Epidermal melanocyte (primary cell): ENCODE results near the gene NHEJ1.
"Not testable (repeated sequence)": the region's sequence is repeated elsewhere in the genome, so short reads cannot be mapped to it uniquely, and the experiment has no call there.

Experiments used
- DNase-seq: peaks from one replicate; pipeline ENCODE4 v3.0.0; 2011; ENCODE audit warnings: low spot score; ENCODE audit not compliant: insufficient read length

The NHEJ1 gene, protein sequence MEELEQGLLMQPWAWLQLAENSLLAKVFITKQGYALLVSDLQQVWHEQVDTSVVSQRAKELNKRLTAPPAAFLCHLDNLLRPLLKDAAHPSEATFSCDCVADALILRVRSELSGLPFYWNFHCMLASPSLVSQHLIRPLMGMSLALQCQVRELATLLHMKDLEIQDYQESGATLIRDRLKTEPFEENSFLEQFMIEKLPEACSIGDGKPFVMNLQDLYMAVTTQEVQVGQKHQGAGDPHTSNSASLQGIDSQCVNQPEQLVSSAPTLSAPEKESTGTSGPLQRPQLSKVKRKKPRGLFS

DNA sequence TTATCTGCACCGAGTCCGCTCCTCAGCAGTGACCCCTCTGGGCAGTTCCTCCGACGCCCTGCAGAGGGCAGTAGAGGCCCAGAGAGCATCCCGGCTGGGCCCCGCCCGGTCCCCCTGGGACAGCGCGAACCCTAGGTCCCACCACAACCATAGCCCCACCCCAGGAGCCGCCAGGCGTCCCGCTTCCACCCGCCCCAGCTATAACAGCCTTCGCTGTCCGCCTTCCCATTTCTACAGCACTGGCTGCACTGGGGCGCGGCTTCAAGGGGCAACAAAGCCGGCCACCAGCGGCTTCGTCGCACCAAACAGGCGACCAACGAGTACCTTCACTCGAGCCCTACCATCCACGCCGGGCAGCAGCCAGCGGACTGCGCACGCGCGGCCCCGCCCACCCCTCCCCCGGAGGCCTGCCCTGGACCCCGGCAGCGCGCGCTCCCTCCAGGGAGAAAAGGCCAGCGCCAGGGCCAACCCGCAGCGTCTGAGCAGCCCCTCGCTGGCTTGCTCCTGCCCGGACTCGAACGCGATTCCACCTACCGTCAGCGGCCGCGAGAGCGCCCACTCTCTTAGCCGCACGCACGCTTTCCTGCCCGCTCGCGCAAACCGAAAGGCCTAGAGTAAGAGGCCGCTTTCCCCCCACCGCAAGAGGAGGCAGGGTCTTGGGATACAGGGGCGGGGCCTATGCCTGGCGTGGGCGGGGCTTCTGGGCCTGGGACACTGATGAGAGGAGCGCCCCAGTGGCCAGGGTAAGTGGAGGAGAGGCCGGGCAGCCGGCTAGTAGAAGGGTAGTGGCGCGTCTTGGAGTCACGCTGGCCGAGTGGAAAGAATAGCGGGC, at the start of gene NHEJ1:
Gene NHEJ1, minus strand, starts transcription at position 630 of the 832 bp plus-strand sequence. CDS start 2,453 bp downstream, outside the sequence.
- DNase-seq, result peak; percentile 97

DNA sequence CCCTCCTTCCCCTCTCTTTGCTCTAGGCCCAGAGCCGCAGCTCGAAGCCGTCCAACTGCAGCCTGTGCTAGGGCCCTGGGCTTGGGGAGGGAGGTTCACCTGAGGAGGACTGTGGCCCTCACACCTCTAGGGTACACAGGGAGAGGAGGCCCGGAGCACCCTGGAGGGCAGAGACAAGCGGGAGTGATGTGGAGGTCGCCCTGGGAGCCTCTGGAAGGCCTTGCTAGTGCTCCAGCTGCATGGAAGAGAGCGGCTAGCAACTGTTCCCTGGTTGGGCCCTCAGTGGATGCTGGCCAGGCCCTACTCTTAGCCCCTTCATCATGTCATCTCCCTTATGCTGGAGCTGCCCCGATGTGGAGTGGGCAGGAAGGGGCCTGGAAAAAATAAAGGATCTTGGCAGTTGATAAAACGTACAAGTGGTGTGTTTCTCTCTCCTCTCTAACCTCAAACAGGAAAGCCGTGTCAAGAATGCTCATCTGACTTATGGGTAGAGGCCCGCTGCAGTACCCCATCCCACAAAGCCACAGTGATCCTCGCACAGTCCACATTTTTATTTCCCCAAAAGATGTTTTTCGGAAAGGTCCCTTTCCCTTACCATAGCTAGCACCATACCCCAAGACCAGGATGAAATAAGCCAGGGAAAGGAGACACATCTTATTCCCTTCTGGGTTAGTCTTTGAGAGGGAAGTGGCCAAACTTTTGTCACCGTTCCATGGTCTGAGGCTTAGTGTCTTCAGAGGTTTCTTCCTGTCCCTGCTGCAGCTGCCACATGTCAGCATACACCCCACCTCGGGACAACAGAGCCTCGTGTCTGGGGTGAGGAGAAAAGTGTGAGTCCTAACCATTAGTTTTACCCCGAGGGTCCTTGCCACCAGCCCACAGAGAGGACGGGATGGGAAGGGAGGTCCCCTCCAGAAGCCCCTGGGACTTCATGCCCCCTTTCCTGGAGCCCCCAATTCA, 48.9 kb upstream of the NHEJ1 start:
- no peak for DNase-seq

- DNase-seq, result no peak
These were observed 47.5 kb upstream of the NHEJ1 start for GRCh38 chr2:219207884-219208740.

DNA sequence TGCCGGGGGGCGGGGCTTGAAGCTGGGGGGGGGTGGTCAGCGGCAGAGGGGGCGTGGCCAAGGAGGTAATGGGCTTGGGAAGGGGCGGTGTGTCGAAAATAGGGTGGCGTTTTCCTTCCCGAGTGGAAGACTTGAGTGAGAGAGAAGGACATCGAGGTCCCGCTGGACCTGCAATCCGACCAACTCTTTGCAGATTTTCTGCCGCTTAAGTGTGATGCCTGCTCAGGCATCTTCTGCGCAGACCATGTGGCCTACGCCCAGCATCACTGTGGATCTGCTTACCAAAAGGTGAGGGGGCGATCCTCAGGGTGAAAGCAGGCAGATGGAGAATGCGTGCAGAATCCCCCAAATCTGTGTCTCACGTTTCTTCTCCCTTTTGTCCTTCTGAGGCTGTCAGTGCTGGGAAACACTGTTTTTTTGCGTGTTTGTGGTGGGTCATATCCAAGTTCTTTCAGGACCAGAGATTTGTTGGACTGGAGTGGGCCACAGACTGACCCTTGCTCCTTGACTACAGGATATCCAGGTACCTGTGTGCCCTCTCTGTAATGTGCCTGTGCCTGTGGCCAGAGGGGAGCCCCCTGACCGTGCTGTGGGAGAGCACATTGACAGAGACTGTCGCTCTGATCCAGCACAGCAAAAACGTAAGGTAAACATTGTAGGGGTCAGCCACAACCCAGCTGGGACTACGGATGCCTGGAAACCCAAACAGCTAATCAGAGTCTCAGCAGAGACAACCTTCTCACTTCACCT, 46.7 kb upstream of the NHEJ1 start:
- DNase-seq, result no peak

GRCh38 chr2:219206328-219207133, 45.9 kb upstream of the NHEJ1 start, which contains the start of gene ZFAND2B:
Gene ZFAND2B (plus strand): TSS chr2:219206782. CDS start chr2:219206988, 206 bp downstream.
- peak; percentile 94 for DNase-seq

GRCh38 chr2:219205981-219206327, 45.3 kb upstream of the NHEJ1 start:
- no peak for DNase-seq

DNA sequence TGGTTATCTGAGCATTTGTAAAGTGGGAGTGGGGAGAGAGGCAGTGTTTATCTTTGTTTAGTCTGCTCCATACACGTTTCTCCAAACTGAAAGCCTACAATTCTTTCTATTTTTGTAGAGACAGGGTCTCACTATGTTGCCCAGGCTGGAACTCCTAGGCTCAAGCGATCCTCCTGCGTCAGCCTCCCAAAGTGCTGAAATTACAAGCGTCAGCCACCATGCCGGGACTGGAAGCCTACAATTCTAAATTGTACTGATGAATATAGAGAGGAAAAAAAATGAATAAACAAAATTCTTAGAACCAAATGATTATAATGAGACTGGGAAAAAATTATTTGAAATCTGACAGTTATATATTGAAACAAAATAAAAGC, 44.5 kb upstream of the NHEJ1 start:
- no peak for DNase-seq

GRCh38 chr2:219204425-219205164, 44.0 kb upstream of the NHEJ1 start:
- DNase-seq, result no peak

DNA sequence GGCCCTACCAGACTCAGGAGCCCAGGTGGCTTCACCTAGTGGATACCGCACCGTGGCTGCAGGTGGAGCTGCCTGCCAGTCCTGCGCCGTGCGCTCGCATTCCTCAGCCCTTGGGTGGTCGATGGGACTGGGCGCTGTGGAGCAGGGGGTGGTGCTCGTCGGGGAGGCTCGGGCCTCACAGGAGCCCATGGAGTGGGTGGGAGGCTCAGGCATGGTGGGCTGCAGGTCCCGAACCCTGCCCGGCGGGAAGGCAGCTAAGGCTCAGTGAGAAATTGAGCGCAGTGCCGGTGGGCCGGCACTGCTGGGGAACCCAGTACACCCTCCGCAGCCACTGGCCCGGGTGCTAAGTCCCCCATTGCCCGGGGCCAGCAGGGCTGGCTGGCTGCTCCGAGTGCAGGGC, 40.7 kb upstream of the NHEJ1 start:
- not testable (repeated sequence) for DNase-seq

DNA sequence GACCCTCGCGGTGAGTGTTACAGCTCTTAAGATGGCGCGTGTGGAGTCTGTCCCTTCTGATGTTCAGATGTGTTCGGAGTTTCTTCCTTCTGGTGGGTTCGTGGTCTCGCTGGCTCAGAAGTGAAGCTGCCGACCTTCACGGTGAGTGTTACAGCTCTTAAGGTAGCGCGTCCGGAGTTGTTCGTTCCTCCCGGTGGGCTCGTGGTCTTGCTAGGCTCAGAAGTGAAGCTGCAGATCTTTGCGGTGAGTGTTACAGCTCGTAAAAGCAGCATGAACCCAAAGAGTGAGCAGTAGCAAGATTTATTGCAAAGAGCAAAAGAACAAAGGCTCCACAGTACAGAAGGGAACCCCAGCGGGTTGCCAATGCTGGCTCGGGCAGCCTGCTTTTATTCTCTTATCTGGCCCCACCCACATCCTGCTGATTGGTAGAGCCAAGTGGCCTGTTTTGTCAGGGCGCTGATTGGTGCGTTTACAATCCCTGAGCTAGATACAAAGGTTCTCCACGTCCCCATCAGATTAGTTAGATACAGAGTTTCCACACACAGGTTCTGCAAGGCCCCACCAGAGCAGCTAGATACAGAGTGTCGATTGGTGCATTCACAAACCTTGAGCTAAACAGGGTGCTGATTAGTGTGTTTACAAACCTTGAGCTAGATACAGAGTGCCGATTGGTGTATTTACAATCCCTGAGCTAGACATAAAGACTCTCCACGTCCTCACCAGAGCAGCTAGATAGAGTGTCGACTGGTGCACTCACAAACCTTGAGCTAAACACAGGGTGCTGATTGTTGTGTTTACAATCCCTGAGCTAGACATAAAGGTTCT, 40.1 kb upstream of the NHEJ1 start:
- not testable (repeated sequence) for DNase-seq

DNA sequence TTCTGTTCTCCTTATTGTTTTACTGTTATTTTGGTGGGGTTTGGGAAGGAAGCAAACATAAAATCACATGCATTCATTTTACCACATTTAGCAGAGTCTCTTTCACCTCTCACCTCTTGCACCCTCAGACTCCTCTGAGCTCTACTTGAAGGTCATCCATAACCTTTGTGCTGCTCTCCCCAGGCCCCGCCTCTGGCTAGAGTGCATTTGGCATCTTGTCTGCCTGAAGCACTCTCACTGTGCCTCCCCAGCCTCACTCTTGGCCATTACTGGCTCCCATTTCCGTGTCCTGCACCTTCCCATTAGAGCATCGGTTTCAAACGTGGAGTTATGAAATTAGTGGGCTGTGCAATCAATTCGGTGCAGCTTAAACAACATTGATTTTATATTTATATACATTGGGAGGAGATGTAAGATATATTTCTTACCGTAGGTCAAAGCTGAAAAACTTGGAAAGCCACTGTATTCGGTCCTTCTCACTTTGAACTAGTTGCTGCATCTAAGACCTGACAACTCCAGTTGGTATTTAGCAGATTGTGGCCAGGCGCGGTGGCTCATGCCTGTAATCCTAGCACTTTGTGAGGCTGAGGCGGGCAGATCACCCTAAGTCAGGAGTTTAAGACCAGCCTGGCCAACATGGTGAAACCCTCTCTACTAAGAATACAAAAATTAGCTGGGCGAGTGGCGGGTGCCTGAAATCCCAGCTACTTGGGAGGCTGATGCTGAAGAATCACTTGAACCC, 39.0 kb upstream of the NHEJ1 start:
- no peak for DNase-seq

DNA sequence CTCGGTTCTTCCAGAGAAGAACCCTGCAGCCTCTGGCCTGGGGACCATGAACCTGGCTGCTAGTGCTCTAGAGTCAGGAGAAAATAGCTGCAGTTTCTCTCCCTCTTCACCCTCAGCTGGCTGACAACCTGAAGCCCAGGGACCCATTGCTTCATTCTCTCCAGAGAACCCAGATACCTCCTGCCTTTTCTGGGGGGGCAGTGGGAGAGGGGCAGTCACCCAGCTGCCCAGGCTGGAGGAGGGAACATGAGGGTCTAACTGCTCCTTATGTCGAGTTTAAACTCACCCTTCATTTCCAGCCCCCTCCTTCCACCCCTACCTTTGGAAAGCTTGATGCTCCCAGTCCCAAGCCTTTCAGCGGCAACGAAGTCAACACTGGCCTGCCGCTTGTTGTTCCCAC, 38.4 kb upstream of the NHEJ1 start:
- no peak for DNase-seq

DNA sequence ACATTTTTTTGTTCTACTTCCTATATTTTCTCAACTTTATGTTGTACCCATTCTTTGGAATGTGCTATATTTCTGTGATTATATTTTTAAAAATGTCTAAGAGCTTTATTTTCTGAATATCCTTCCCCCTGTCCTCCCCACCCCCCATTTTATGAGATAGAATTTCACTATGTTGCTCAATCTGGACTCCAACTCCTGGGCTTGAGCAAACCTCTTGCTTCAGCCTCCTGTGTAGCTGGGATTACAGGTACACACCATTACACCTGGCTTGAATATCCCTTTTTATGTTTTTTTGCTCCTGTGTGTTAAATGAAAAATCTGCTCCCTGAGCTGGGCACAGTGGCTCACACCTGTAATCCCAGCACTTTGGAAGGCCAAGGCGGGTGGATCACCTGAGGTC, 36.8 kb upstream of the NHEJ1 start:
- no peak for DNase-seq

DNA sequence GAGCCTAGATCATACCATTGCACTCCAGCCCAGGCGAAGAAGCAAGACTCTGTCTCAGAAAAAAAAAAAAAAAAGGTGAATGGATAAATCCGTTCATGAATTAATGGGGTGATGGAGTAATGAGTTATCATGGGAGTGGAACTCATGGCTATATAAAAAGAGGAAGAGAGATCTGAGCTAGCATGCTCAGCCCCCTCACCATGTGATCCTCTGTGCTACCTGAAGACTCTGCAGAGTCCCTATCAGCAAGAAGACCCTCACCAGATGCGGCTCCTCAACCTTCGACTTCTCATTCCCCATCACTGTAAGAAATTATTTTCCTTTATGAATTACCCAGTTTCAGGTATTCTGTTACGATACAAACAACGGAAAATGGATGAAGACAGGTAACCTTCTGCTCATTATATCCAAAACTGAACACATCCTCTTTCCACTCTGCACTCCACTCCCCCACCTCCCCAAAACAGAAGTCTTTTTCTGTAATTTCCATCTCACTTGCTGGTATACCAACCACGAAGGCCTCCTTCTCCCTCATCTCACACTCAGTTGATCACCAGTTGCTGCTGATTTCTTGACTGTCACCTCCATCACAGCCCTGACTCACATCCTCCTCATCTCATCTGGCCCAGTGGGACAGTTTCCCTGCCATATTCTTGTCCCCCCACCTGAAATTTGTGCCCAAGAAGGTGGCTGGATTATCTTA, 26.3 kb upstream of the NHEJ1 start:
- DNase-seq, result no peak

DNA sequence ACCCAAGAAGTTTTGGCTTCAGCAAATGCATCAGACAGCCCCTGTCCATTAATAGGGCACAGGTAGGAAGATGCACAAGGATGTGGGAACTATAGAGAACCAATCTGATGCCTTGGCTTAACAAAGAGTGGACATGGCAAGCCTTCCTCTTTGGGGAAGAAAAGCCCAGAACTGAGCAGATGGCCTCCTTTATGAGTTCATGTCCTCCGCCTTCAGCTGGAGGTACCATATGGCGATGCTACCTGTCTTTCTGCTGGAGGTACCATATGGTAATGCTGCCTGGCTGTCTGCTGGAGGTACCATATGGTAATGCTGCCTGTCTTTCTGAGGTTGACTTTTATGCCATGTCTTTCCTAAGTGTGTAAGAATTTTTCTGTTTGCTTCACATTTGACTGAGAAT, 23.5 kb upstream of the NHEJ1 start:
- DNase-seq, result no peak

- no peak for DNase-seq
These were observed 22.6 kb upstream of the NHEJ1 start for GRCh38 chr2:219183151-219183772.
